HG02588 (cell line): ENCODE results near the gene ZNF524.
"Not testable (repeated sequence)": the region's sequence is repeated elsewhere in the genome, so short reads cannot be mapped to it uniquely, and the experiment has no call there.

Source experiments
- ATAC-seq: cut with Tn5 transposase; IDR thresholded peaks from one replicate; pipeline ENCODE4 v1.9.1; 2021; ENCODE audit warnings: mild to moderate bottlenecking, moderate library complexity; ENCODE audit not compliant: unreplicated experiment

ZNF524 gene

GRCh38 chr19:55581145-55581822, 18.8 kb upstream of the ZNF524 start:
- ATAC-seq = no peak

- no peak for ATAC-seq
Measured at GRCh38 chr19:55581823-55582223, 18.3 kb upstream of the ZNF524 start.

GRCh38 chr19:55582284-55582683, 17.8 kb upstream of the ZNF524 start:
- ATAC-seq = not testable (repeated sequence)

GRCh38 chr19:55583897-55584296, 16.2 kb upstream of the ZNF524 start:
- not testable (repeated sequence) for ATAC-seq

DNA sequence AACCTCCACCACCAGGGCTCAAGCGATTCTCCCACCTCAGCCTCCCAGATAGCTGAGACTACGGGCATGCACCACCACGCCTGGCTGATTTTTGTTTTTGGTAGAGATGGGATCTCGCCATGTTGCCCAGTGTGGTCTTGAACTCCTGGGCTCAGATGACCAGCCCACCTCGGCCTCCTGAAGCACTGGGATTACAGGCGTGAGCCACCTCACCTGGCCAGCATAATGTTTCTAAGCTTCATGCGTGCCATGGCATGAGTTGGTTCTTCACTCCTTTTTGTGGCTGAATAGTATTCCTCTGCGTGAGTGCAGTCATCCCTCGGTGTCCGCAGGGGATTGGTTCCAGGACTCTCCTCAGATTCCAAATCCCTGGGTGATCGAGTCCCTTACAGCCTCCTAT, 15.2 kb upstream of the ZNF524 start:
- no peak for ATAC-seq

- ATAC-seq = no peak
Measured at GRCh38 chr19:55585658-55586339, 14.3 kb upstream of the ZNF524 start.

GRCh38 chr19:55586976-55587668, 13.0 kb upstream of the ZNF524 start:
- peak; percentile 82 for ATAC-seq

DNA sequence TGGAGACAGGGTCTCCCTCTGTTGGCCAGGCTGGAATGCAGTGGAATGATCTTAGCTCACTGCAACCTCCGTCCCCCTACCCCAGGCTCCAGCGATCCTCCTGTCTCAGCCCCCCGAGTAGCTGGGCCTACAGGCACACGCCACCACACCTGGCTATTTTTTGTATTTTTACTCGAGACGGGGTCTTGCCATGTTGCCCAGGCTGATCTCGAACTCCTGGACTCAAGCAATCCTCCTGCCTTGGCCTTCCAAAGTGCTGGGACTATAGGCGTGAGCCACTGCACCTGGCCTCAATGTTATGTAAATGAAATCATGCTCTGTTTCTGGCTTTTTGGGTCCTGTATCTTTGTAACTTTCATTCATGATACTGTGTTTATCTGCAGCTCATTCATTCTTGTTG, 11.3 kb upstream of the ZNF524 start:
- no peak for ATAC-seq

- no peak for ATAC-seq
Measured at GRCh38 chr19:55590109-55590508, 10.0 kb upstream of the ZNF524 start.

- no peak for ATAC-seq
Measured at GRCh38 chr19:55590617-55591016, 9.5 kb upstream of the ZNF524 start.

DNA sequence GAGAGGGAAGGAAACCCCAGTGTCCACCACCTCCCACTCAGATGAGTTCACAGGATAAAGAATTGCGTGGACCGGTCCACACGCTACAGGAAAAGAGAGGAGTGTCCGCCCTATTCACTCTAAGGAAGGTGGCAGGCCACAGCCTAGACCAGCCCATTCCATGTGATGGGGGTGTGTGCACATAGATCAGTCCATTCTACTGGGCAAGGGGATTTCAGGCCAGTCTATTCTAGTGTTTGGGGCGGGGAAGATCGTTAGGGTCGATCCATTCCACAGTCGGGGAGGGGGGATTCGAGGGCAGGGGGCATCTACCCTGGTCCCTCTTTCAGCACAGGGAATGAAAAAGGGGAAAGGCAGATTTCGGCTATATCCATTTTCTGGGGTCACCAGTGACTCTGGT, 8.5 kb upstream of the ZNF524 start:
- no peak for ATAC-seq

DNA sequence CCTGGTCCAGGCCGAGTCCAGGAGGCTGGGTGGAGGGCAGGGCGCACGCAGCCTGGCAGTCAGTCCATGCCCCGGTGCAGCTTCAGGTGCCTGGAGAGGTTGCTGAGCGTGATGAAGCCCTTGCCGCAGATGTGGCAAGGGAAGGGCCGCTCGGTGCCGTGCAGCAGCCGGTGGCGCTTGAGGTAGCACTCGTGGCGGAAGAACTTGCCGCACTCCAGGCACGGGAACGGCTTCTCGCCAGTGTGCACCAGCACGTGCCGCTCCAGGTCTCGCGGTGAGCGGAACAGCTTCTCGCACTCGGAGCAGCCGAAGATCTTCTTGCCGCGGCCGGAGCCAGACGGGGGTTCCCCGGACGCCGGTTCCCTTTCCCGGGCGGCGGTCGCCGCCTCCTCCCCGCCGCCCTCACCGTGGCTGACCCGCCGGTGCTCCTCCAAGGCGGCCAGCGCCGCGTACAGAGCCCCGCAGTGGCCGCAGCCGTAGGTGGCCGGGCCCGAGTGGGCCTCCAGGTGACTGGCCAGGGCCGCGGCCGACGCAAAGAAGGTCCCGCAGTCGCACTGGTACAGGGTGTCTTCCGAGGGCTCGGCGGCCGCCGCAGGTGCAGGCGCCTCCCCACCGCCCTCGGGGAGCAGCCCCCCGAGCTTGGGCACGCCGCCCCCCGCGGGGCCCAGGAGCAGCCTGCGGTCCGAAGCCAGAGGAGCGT, 7.5 kb upstream of the ZNF524 start:
- ATAC-seq = no peak

- no peak for ATAC-seq
Measured at GRCh38 chr19:55593096-55593772, 6.9 kb upstream of the ZNF524 start.

- no peak for ATAC-seq
Measured at GRCh38 chr19:55594996-55595545, 5.0 kb upstream of the ZNF524 start.

GRCh38 chr19:55596304-55596703, 3.8 kb upstream of the ZNF524 start:
- no peak for ATAC-seq

- no peak for ATAC-seq
Measured at GRCh38 chr19:55597501-55597921, 2.6 kb upstream of the ZNF524 start.

GRCh38 chr19:55598034-55598433, 2.1 kb upstream of the ZNF524 start:
- no peak for ATAC-seq

DNA sequence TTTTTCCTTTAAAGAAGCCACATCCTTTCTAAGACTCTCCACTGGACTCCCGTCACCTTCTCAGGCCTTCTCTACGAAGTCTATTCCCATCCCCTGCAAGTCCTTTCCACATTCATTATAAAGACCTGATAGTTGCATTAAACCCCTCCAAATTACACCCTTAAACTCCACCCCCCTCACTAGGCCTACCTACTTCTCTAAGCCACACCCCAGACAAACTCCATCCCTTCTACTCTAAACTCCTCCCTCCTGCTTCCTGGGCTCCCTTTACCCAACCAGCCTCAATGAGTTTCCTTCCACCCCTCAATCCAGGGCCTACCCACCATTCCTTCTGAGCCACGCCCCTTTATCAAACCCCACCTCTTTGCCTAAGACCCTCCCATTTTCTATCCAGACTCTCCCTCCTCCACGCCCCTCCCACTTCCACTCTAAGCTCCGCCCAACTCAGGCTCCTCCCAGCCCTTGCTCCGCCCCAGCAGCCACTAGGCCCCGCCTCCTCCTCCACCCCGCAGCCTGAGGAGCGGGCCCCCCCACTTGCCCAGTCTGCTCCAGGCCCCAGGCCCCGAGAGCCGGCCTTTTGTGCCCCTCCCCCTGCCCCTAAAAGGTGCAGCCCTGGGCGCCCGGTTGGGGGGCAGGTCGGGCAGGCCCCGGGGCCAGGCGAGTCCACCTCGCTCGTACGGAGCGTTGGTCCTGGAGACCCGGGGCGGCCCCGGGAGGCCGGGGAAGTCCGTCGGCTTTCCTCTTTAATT, 1.2 kb upstream of the ZNF524 start:
- ATAC-seq = peak; percentile 37

DNA sequence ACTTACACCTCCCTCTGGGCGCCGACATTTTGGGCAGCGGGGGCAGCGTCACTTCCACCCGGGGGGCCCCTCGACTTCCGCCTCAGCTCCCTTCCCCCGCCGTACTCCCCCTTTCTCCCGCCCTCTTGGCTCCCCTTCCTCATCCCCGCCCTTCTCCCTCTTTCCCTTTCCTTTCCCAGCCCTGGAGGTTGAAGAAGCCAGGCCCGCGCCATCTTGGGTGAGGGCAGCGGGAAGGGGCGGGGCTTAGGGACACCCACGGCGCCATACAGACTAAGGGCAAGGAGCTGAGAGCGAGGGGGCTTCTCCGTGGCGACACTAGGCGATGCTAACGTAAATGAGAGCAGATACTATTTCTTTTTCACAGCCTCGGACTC, 633 bp upstream of the ZNF524 start, which contains the start of gene FIZ1:
Gene FIZ1 (minus strand): TSS at position 50 of the 374 bp plus-strand sequence. CDS start 1,652 bp downstream, outside the sequence.
- peak; percentile 46 for ATAC-seq

DNA sequence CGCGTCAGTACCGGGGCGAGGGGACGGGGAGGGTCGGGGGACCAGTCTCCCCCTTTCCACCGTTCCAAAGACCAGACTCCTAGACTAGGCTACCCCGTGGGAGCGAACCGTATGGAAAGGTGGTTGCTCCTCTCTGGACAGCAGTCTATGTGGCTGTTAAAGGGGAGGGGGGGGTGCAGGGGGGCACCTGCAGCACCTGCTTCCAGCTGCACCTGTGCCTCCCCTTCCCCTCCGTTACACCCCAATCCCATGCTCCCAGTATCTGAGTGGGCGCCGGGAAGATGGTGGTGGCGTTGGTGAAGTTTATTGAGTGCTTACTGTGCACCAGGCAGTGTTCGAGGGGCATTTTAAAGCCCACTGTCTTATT, 557 bp downstream of the ZNF524 start:
- ATAC-seq = no peak
